Naive thymus-derived CD4-positive, alpha-beta T cell (primary cell): ENCODE data around the gene GPC3. TPM values are rescaled to one million over a fixed set of nuclear protein-coding genes. Genes with fewer than 3 reads are reported as not detected.
A peak's percentile ranks its signal among the peaks of the same experiment; 100 is the strongest.

Source experiments
- ATAC-seq: fragments of 150-1000 bp; cut with Tn5 transposase; 2 replicates; pipeline ENCODE4 v1.10.0; 2021; ENCODE audit warnings: mild to moderate bottlenecking, moderate library complexity
- CTCF ChIA-PET: fragments of 350-600 bp; sonication (Branson Sonifier 250); formaldehyde crosslinking; loops from one replicate; lab custom pipeline; 2021; ENCODE audit warnings: antibody characterized with exemption; lab: Charles Lee
- POLR2A ChIA-PET: fragments of 350-600 bp; sonication (Branson Sonifier 250); formaldehyde crosslinking; loops from one replicate; lab custom pipeline; 2021; ENCODE audit warnings: antibody characterized with exemption, inconsistent platforms; lab: Charles Lee
- DNase-seq, 9 donors: peaks; one replicate each; pipeline versions ENCODE4 v3.0.0 to v3.0.0-alpha.2; 2020 to 2022; ENCODE audit warnings: mixed read lengths in 1 of 9
- H3K27ac ChIP-seq: one replicate; pipeline ENCODE4 v1.7.0; 2013; ENCODE audit warnings: mild to moderate bottlenecking, low read depth, low read length, moderate library complexity
- H3K27me3 ChIP-seq, 2 donors: one replicate each; pipeline ENCODE4 v1.7.0; 2013; ENCODE audit warnings: low read length in 2 of 2, mild to moderate bottlenecking in 2 of 2, moderate library complexity in 2 of 2; ENCODE audit not compliant: control insufficient read depth in 2 of 2, insufficient read depth in 2 of 2
- H3K36me3 ChIP-seq, 3 experiments: 1 replicate in 2 of 3; 2 replicates in 1 of 3; pipeline ENCODE4 v1.7.0; 2013; ENCODE audit warnings: low read length in 3 of 3, mild to moderate bottlenecking in 3 of 3, moderate library complexity in 1 of 3; ENCODE audit not compliant: insufficient read depth in 3 of 3, control insufficient read depth in 2 of 3
- H3K4me1 ChIP-seq, 2 donors: one replicate each; pipeline ENCODE4 v1.7.0; 2013; ENCODE audit warnings: low read length in 2 of 2, mild to moderate bottlenecking in 2 of 2, moderate library complexity in 1 of 2; ENCODE audit not compliant: control insufficient read depth in 2 of 2, insufficient read depth in 2 of 2
- H3K4me3 ChIP-seq: 2 replicates; pipeline ENCODE4 v1.7.0; 2013; ENCODE audit warnings: mild to moderate bottlenecking, low read length
- H3K9me3 ChIP-seq, 3 experiments: 1 replicate in 2 of 3; 2 replicates in 1 of 3; pipeline ENCODE4 v1.7.0; 2013; ENCODE audit warnings: low read length in 3 of 3; ENCODE audit not compliant: control insufficient read depth in 2 of 3
- H3K27ac Mint-ChIP-seq, 9 donors: one replicate each; pipeline ENCODE4 v1.8.0; 2020 to 2022; ENCODE audit warnings: mixed read lengths in 9 of 9, mild to moderate bottlenecking in 8 of 9, moderate library complexity in 5 of 9, inconsistent platforms in 2 of 9
- H3K27me3 Mint-ChIP-seq, 5 donors: one replicate each; pipeline ENCODE4 v1.8.0; 2021 to 2022; ENCODE audit warnings: mixed read lengths in 5 of 5, mild to moderate bottlenecking in 1 of 5
- H3K36me3 Mint-ChIP-seq, 5 donors: one replicate each; pipeline ENCODE4 v1.8.0; 2020 to 2022; ENCODE audit warnings: mixed read lengths in 5 of 5, mild to moderate bottlenecking in 3 of 5, inconsistent platforms in 1 of 5
- H3K4me1 Mint-ChIP-seq, 7 donors: one replicate each; pipeline ENCODE4 v1.8.0; 2020 to 2022; ENCODE audit warnings: mixed read lengths in 7 of 7, mild to moderate bottlenecking in 3 of 7, inconsistent platforms in 1 of 7
- H3K4me3 Mint-ChIP-seq, 10 donors: one replicate each; pipeline ENCODE4 v1.8.0; 2020 to 2022; ENCODE audit warnings: mild to moderate bottlenecking in 10 of 10, mixed read lengths in 10 of 10, moderate library complexity in 6 of 10, inconsistent platforms in 2 of 10
- H3K9me3 Mint-ChIP-seq, 11 donors: one replicate each; pipeline ENCODE4 v1.8.0; 2020 to 2022; ENCODE audit warnings: mixed read lengths in 11 of 11, mild to moderate bottlenecking in 4 of 11, inconsistent platforms in 1 of 11, moderate library complexity in 1 of 11
- intact Hi-C, 2 donors: fragments of 100-400 bp; cut with micrococcal nuclease; formaldehyde crosslinking; loops; one replicate each; pipeline ENCODE4 v1.15.1; 2023
- polyA plus RNA-seq, 2 donors: library from polyadenylated mRNA; unstranded; fragments of 300-500 nt; fragmentation: Illumina TruSeq; gene quantifications; one replicate each; pipeline ENCODE4 v1.2.3, GENCODE V29; 2021
- total RNA-seq, 6 experiments: library from RNA in 5 of 6; stranded (reverse) in 5 of 6; gene quantifications; 1 replicate in 5 of 6; 2 replicates in 1 of 6; pipeline ENCODE4 v1.2.3 and lab custom pipeline; 2021 to 2026

Gene GPC3
- under 1 TPM; 0.24 to 0.88 (median 0.42) TPM for total RNA-seq
- 1 to 10 TPM; 2.5 to 6.0 TPM for polyA plus RNA-seq
- 1.1 reads per million for total RNA-seq (lab: John Stamatoyannopoulos, UW)

DNA sequence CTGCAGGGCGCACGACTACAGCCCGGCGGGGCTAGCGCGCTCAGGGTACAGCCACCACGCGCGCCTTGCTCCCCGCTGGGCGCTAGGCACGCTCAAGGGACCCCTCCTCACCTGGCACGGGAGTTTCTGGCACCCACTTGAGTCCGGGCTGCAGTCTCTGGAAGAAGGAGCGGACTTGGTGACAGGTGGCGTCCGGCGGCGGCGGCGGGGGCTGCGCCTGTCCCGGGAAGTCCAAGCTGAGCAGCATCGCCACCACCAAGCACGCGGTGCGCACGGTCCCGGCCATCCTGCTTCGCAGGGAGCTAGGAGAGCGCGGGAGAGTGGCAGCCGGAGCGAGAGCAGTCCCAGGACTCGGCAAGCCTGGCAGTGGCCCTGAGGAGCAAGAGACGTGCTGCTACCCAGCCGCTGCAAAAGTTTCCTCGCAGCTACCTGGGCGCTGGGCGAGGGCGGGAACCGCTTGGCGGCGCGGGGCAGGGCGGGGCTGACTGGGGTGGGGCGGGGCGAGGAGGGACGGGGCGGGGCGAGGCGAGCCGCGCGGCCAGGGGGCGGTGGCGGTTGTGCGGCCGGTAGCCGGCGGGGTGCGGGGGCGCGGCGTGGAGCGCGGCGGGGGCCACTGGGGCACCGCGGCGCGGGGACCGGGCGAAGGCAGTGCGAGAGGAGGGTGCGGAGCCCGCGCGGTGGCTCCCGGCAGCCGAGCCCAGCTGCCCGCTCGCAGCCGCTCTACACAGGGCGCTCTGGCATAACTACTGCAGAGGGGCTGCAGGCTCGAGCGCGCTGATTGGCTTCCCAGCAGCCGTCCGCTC lies at the start of gene GPC3:
Gene GPC3 (minus strand): TSS at position 431 of the 803 bp plus-strand sequence.
- Histone ChIP-seq H3K9me3 (no peaks in the 10 kb centered on the region), H3K27ac (no peak within 1 kb of the TSS), H3K4me3 (no peak within 1 kb of the TSS), H3K36me3 (no peaks in the 10 kb centered on the region), H3K4me1 (no peaks in the 10 kb centered on the region), H3K27me3 (peaks cover 0 to 3% of the 10 kb centered on the region in 2 donors)
- Mint-ChIP-seq H3K4me3 (peak within 1 kb of the TSS; percentile 69 to 89 (median 80)), H3K27ac (no peak within 1 kb of the TSS), H3K4me1 (peaks cover 0 to 8% (median 4%) of the 10 kb centered on the region in 7 donors), H3K36me3 (no peaks in the 10 kb centered on the region), H3K27me3 (peaks cover 11 to 50% (median 18%) of the 10 kb centered on the region in 5 donors), H3K9me3 (peaks cover 0 to 3% (median 0%) of the 10 kb centered on the region in 11 donors)
- ChIA-PET CTCF (interaction anchor here (1.0 kb wide), 1 partner anchor 240 kb away, joined by 3 read pairs; no protein-coding TSS in a partner anchor), POLR2A (no interaction called here)
- DNase-seq: peak; percentile 14 to 61 (median 39)
- intact Hi-C loops: loop anchor here in 1 of 2 donors (10.0 kb wide), 1 partner anchor 61 kb away; no protein-coding TSS in a partner anchor
- peak; percentile 88 for ATAC-seq

GRCh38 chrX:134032441-134032840 lies 47.0 kb upstream of the GPC3 start:
- ChIA-PET CTCF (no interaction called here), POLR2A (no interaction called here)
- H3K27ac Mint-ChIP-seq: no peak overlapping the region
- DNase-seq (no peak), ATAC-seq (no peak)
- no peak overlapping the region for H3K4me3 Mint-ChIP-seq
- H3K9me3 Mint-ChIP-seq: peaks cover 0 to 2% (median 0%) of the 10 kb centered on the region in 11 donors
- no peaks in the 10 kb centered on the region for H3K4me1 ChIP-seq
- no peak overlapping the region for H3K4me3 ChIP-seq
- H3K4me1 Mint-ChIP-seq: no peaks in the 10 kb centered on the region
- no peaks in the 10 kb centered on the region for H3K36me3 ChIP-seq
- no peaks in the 10 kb centered on the region for H3K9me3 ChIP-seq
- no peak overlapping the region for H3K27ac ChIP-seq
- intact Hi-C loops: no loop called here
- H3K27me3 Mint-ChIP-seq: peaks cover 0 to 9% (median 0%) of the 10 kb centered on the region in 5 donors
- H3K36me3 Mint-ChIP-seq: no peaks in the 10 kb centered on the region
- no peaks in the 10 kb centered on the region for H3K27me3 ChIP-seq

GRCh38 chrX:134026565-134027311 lies 41.3 kb upstream of the GPC3 start:
- Mint-ChIP-seq H3K4me3 (peak overlapping the region; percentile 38 to 76 (median 56)), H3K36me3 (no peaks in the 10 kb centered on the region), H3K27ac (peak overlapping the region in 1 of 9 donors; percentile 13), H3K4me1 (peaks cover 0 to 14% (median 10%) of the 10 kb centered on the region in 7 donors), H3K27me3 (peaks cover 0 to 3% (median 0%) of the 10 kb centered on the region in 5 donors), H3K9me3 (no peaks in the 10 kb centered on the region)
- DNase-seq: peak in 8 of 9 donors; percentile 8 to 51 (median 38)
- Histone ChIP-seq H3K9me3 (no peaks in the 10 kb centered on the region), H3K27ac (no peak overlapping the region), H3K4me3 (no peak overlapping the region), H3K27me3 (no peaks in the 10 kb centered on the region), H3K36me3 (no peaks in the 10 kb centered on the region), H3K4me1 (no peaks in the 10 kb centered on the region)
- intact Hi-C loops: loop anchor here (1.0 to 10.0 kb wide), 6 partner anchors 102 to 281 kb away; no protein-coding TSS in a partner anchor
- ATAC-seq: peak; percentile 65
- POLR2A ChIA-PET: no interaction called here
- CTCF ChIA-PET: interaction anchor here (1.0 to 2.8 kb wide), 5 partner anchors 20 to 282 kb away, joined by 3 to 20 read pairs (median 4); no protein-coding TSS in a partner anchor

GRCh38 chrX:134025986-134026545 lies 40.7 kb upstream of the GPC3 start:
- Mint-ChIP-seq H3K27me3 (peaks cover 0 to 3% (median 0%) of the 10 kb centered on the region in 5 donors), H3K4me1 (peaks cover 0 to 14% (median 10%) of the 10 kb centered on the region in 7 donors), H3K36me3 (no peaks in the 10 kb centered on the region), H3K27ac (peak overlapping the region in 1 of 9 donors; percentile 62), H3K9me3 (no peaks in the 10 kb centered on the region), H3K4me3 (peak overlapping the region in 8 of 10 donors; percentile 38 to 76 (median 62))
- Histone ChIP-seq H3K4me1 (no peaks in the 10 kb centered on the region), H3K9me3 (no peaks in the 10 kb centered on the region), H3K27me3 (no peaks in the 10 kb centered on the region), H3K27ac (no peak overlapping the region), H3K36me3 (no peaks in the 10 kb centered on the region), H3K4me3 (no peak overlapping the region)
- ChIA-PET POLR2A (no interaction called here), CTCF (interaction anchor here (0.5 to 2.8 kb wide), 5 partner anchors 16 to 281 kb away, joined by 3 to 20 read pairs (median 4); no protein-coding TSS in a partner anchor)
- DNase-seq (no peak), ATAC-seq (no peak)
- intact Hi-C loops: loop anchor here (1.0 to 10.0 kb wide), 6 partner anchors 101 to 281 kb away; no protein-coding TSS in a partner anchor

- intact Hi-C loops: loop anchor here in 1 of 2 donors (10.0 kb wide), 2 partner anchors 100 to 120 kb away; no protein-coding TSS in a partner anchor
- no peaks in the 10 kb centered on the region for H3K36me3 ChIP-seq
- no peak overlapping the region for H3K27ac Mint-ChIP-seq
- no peak overlapping the region for H3K4me3 ChIP-seq
- H3K27ac ChIP-seq: no peak overlapping the region
- peaks cover 0 to 14% (median 10%) of the 10 kb centered on the region in 7 donors for H3K4me1 Mint-ChIP-seq
- no peak overlapping the region for H3K4me3 Mint-ChIP-seq
- POLR2A ChIA-PET: interaction anchor here (0.6 kb wide), 1 partner anchor 160 kb away, joined by 3 read pairs; no protein-coding TSS in a partner anchor
- no peaks in the 10 kb centered on the region for H3K9me3 Mint-ChIP-seq
- CTCF ChIA-PET: no interaction called here
- ATAC-seq (no peak), DNase-seq (no peak)
- H3K36me3 Mint-ChIP-seq: no peaks in the 10 kb centered on the region
- no peaks in the 10 kb centered on the region for H3K9me3 ChIP-seq
- no peaks in the 10 kb centered on the region for H3K4me1 ChIP-seq
- H3K27me3 Mint-ChIP-seq: peaks cover 0 to 3% (median 0%) of the 10 kb centered on the region in 5 donors
- H3K27me3 ChIP-seq: no peaks in the 10 kb centered on the region
These were observed 39.4 kb upstream of the GPC3 start for GRCh38 chrX:134024686-134025377.
